ENCODE measurements around the gene SLIRP. TPM values are rescaled to one million over a fixed set of nuclear protein-coding genes. Genes with fewer than 3 reads are reported as not detected.
A peak's percentile ranks its signal among the peaks of the same experiment; 100 is the strongest.

SLIRP gene
- polyA plus RNA-seq (2012; rRNA removed), result 306 and 347 TPM in 2 replicates
- 488 and 609 TPM in 2 replicates for polyA plus RNA-seq (2012; cell fraction: cytosol; rRNA removed)
- polyA plus RNA-seq (2012; cell fraction: nucleus; rRNA removed), result 83.3 and 95.1 TPM in 2 replicates

DNA sequence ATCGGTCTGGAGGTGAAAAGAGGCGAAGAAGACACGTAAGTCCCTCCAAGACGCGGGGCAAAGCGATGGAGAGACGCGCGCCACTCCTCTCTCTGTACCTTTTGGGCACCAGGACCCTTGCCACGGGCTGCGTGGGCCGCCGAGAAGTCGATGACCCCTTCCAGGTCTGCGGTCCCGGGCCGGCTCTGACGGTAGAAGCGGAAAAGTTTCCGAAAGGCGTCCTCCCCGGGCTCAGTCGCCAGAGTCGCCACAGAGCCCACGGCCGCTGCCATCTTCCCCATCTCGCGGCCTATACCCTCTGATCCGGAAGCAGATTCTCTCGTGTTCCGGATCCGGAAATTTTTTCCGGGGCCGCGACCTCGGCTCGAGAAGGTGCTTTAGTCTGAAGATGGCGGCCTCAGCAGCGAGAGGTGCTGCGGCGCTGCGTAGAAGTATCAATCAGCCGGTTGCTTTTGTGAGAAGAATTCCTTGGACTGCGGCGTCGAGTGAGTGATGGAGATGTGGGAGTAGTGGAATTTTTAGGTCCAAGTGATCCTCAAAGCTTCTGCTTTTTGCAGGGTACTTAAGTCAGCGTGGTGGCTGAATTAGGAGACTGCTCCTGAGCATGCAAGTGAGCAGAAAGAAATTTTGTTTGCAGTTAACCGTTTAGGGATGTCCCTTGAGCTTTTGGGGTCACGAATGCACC is at the start of gene SLIRP, which contains the start of gene ALKBH1:
Gene SLIRP (plus strand): TSS at position 380 of the 685 bp plus-strand sequence. CDS start 9 bp downstream, at position 389.
Gene ALKBH1 (minus strand): TSS at position 300 of the 685 bp plus-strand sequence. CDS start 19 bp downstream, at position 281.
- peak; percentile 89 for DNase-seq
- peaks cover 28 to 34% of the 10 kb centered on the region in 2 experiments for H3K36me3 ChIP-seq (replicated peaks in 1 of 2; ENCODE audit: control insufficient read depth in 1 of 2, insufficient read depth in 2 of 2, low read length in 1 of 2)
- H3K9ac ChIP-seq, result peak within 1 kb of the TSS; percentile 78
- ChIA-PET POLR2A (interaction anchor here (0.8 to 1.4 kb wide), 2 partner anchors 92 to 331 kb away, joined by 3 read pairs; partner anchors contain the start of genes ADCK1 and TMED8), CTCF (interaction anchor here (0.6 to 3.2 kb wide), 5 partner anchors 11 to 248 kb away, joined by 3 to 10 read pairs (median 8); no protein-coding TSS in a partner anchor)
- H4K20me1 ChIP-seq (ENCODE audit: insufficient read depth), result peaks cover 13% of the 10 kb centered on the region; the same call in 1 of the 2 replicates
- H3K4me2 ChIP-seq, result peak within 1 kb of the TSS; percentile 95
- peaks cover 17 to 19% of the 10 kb centered on the region in 2 experiments; a peak in 3 of 4 replicates for H3K4me1 ChIP-seq (ENCODE audit: control insufficient read depth in 1 of 2, insufficient read depth in 2 of 2, low read depth in 1 of 2, low read length in 1 of 2)
- no peaks in the 10 kb centered on the region for H3K9me2 ChIP-seq
- peaks cover 10% of the 10 kb centered on the region for H3F3A ChIP-seq (replicated peaks; ENCODE audit: insufficient read depth)
- peak within 1 kb of the TSS; percentile 62 to 71 for H3K27ac ChIP-seq (ENCODE audit: low read depth in 2 of 2, low read length in 1 of 2)
- under 1% methylated on average over 38 of the region's 49 CpGs for WGBS (ENCODE audit: low lambda C conversion rate)
- no peaks in the 10 kb centered on the region for H3K9me3 ChIP-seq
- peak within 1 kb of the TSS; percentile 86 to 96 for H3K4me3 ChIP-seq (ENCODE audit: low read depth in 2 of 2, low read length in 1 of 2)
- H3K27me3 ChIP-seq (ENCODE audit: insufficient read depth), result no peaks in the 10 kb centered on the region
- peaks cover 93% of the 10 kb centered on the region for H3K79me2 ChIP-seq (ENCODE audit: insufficient read depth)
- peak within 1 kb of the TSS; percentile 97 for H2AFZ ChIP-seq (ENCODE audit: low read depth)
- TF ChIP-seq, protein P1, sequence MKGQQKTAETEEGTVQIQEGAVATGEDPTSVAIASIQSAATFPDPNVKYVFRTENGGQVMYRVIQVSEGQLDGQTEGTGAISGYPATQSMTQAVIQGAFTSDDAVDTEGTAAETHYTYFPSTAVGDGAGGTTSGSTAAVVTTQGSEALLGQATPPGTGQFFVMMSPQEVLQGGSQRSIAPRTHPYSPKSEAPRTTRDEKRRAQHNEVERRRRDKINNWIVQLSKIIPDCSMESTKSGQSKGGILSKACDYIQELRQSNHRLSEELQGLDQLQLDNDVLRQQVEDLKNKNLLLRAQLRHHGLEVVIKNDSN (IDR thresholded peaks at IDR 0.05; ENCODE audit: borderline replicate concordance, low read depth), result peak; percentile 47
- TF ChIP-seq, protein P2, sequence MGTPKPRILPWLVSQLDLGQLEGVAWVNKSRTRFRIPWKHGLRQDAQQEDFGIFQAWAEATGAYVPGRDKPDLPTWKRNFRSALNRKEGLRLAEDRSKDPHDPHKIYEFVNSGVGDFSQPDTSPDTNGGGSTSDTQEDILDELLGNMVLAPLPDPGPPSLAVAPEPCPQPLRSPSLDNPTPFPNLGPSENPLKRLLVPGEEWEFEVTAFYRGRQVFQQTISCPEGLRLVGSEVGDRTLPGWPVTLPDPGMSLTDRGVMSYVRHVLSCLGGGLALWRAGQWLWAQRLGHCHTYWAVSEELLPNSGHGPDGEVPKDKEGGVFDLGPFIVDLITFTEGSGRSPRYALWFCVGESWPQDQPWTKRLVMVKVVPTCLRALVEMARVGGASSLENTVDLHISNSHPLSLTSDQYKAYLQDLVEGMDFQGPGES (IDR thresholded peaks at IDR 0.05; ENCODE audit: low read depth, low read length), result no peak
- TF ChIP-seq, protein P3, sequence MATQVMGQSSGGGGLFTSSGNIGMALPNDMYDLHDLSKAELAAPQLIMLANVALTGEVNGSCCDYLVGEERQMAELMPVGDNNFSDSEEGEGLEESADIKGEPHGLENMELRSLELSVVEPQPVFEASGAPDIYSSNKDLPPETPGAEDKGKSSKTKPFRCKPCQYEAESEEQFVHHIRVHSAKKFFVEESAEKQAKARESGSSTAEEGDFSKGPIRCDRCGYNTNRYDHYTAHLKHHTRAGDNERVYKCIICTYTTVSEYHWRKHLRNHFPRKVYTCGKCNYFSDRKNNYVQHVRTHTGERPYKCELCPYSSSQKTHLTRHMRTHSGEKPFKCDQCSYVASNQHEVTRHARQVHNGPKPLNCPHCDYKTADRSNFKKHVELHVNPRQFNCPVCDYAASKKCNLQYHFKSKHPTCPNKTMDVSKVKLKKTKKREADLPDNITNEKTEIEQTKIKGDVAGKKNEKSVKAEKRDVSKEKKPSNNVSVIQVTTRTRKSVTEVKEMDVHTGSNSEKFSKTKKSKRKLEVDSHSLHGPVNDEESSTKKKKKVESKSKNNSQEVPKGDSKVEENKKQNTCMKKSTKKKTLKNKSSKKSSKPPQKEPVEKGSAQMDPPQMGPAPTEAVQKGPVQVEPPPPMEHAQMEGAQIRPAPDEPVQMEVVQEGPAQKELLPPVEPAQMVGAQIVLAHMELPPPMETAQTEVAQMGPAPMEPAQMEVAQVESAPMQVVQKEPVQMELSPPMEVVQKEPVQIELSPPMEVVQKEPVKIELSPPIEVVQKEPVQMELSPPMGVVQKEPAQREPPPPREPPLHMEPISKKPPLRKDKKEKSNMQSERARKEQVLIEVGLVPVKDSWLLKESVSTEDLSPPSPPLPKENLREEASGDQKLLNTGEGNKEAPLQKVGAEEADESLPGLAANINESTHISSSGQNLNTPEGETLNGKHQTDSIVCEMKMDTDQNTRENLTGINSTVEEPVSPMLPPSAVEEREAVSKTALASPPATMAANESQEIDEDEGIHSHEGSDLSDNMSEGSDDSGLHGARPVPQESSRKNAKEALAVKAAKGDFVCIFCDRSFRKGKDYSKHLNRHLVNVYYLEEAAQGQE (IDR thresholded peaks at IDR 0.05; ENCODE audit: low read depth, low read length), result peak; percentile 70; the same call in 1 of the 2 replicates
- TF ChIP-seq TAF1 (IDR thresholded peaks at IDR 0.05; ENCODE audit: borderline replicate concordance, low read depth, low read length) (peak; percentile 98), ELF1 (IDR thresholded peaks at IDR 0.05) (peak; percentile 89), FOSL2 (IDR thresholded peaks at IDR 0.05; ENCODE audit: borderline replicate concordance, low read depth) (no peak), RXRA (IDR thresholded peaks at IDR 0.05; ENCODE audit: borderline replicate concordance, low read depth) (peak; percentile 71; the same call in 1 of the 2 replicates), GABPA (IDR thresholded peaks at IDR 0.05; ENCODE audit: low read depth) (peak; percentile 100), POLR2AphosphoS5 (IDR thresholded peaks at IDR 0.05; ENCODE audit: low read depth, low read length) (peak; percentile 98), RCOR1 (IDR thresholded peaks at IDR 0.05; ENCODE audit: low read length) (no peak), EZH2phosphoT487 (IDR thresholded peaks at IDR 0.05; ENCODE audit: borderline replicate concordance, low read depth) (no peak), RAD21 (IDR thresholded peaks at IDR 0.05; ENCODE audit: low read length) (no peak), SIN3A (IDR thresholded peaks at IDR 0.05; ENCODE audit: borderline replicate concordance, low read depth, low read length) (peak; percentile 43; the same call in 1 of the 2 replicates), YY1 (IDR thresholded peaks at IDR 0.05; ENCODE audit: low read depth) (peak; percentile 97), MXI1 (IDR thresholded peaks at IDR 0.05; ENCODE audit: low read depth, low read length) (peak; percentile 84), FOXM1 (IDR thresholded peaks at IDR 0.05; ENCODE audit: low read depth) (no peak), JUND (IDR thresholded peaks at IDR 0.05) (no peak), CHD2 (IDR thresholded peaks at IDR 0.05; ENCODE audit: low read length, partially characterized antibody) (peak; percentile 97), TEAD4 (IDR thresholded peaks at IDR 0.05; ENCODE audit: borderline replicate concordance, insufficient read depth) (peak; percentile 59; the same call in 1 of the 2 replicates), SMC3 (IDR thresholded peaks at IDR 0.05; ENCODE audit: low read depth, low read length) (no peak), MEF2A (IDR thresholded peaks at IDR 0.05; ENCODE audit: borderline replicate concordance, low read depth) (no peak; the same call in 1 of the 2 replicates)
- TF ChIP-seq, protein P4, sequence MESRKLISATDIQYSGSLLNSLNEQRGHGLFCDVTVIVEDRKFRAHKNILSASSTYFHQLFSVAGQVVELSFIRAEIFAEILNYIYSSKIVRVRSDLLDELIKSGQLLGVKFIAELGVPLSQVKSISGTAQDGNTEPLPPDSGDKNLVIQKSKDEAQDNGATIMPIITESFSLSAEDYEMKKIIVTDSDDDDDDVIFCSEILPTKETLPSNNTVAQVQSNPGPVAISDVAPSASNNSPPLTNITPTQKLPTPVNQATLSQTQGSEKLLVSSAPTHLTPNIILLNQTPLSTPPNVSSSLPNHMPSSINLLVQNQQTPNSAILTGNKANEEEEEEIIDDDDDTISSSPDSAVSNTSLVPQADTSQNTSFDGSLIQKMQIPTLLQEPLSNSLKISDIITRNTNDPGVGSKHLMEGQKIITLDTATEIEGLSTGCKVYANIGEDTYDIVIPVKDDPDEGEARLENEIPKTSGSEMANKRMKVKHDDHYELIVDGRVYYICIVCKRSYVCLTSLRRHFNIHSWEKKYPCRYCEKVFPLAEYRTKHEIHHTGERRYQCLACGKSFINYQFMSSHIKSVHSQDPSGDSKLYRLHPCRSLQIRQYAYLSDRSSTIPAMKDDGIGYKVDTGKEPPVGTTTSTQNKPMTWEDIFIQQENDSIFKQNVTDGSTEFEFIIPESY (IDR thresholded peaks at IDR 0.05; ENCODE audit: borderline replicate concordance, low read depth), result 0 out of 2 replicates have a peak, but pooled peaks have one; percentile 72
- TF ChIP-seq, protein P5, sequence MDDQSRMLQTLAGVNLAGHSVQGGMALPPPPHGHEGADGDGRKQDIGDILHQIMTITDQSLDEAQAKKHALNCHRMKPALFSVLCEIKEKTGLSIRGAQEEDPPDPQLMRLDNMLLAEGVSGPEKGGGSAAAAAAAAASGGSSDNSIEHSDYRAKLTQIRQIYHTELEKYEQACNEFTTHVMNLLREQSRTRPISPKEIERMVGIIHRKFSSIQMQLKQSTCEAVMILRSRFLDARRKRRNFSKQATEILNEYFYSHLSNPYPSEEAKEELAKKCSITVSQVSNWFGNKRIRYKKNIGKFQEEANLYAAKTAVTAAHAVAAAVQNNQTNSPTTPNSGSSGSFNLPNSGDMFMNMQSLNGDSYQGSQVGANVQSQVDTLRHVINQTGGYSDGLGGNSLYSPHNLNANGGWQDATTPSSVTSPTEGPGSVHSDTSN (IDR thresholded peaks at IDR 0.05), result no peak
- TF ChIP-seq, protein P6, sequence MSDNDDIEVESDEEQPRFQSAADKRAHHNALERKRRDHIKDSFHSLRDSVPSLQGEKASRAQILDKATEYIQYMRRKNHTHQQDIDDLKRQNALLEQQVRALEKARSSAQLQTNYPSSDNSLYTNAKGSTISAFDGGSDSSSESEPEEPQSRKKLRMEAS (IDR thresholded peaks at IDR 0.05; ENCODE audit: low read depth), result peak; percentile 95
